K562 (cell line): ENCODE data around the gene ANKS1B.

ENCODE experiments used
- BCLAF1 ChIP-seq, 2 experiments: fragments of 450-650 bp in 1 of 2; IDR thresholded peaks; 2 replicates each; pipeline ENCODE4 v1.6.1; 2011 to 2017; ENCODE audit warnings: low read depth in 2 of 2, antibody characterized with exemption in 1 of 2, borderline replicate concordance in 1 of 2, low read length in 1 of 2, mild to moderate bottlenecking in 1 of 2, mixed read lengths in 1 of 2; ENCODE audit not compliant: control insufficient read depth in 1 of 2
- BRCA1 ChIP-seq, 2 experiments: fragments of 450-650 bp in 1 of 2; sonication (generic) in 1 of 2; formaldehyde crosslinking in 1 of 2; IDR thresholded peaks; 2 replicates each; pipeline versions ENCODE4 v1.5.0 to v1.6.1; 2017 to 2020; ENCODE audit warnings: mild to moderate bottlenecking in 1 of 2, missing genetic modification reagents in 1 of 2
- BRF1 ChIP-seq: IDR thresholded peaks from 3 replicates; pipeline ENCODE4 v1.6.1; 2011; ENCODE audit warnings: borderline replicate concordance, mild to moderate bottlenecking; ENCODE audit not compliant: insufficient read length; ENCODE audit errors: extremely low read depth
- CEBPZ ChIP-seq: fragments of 150-350 bp; IDR thresholded peaks from 2 replicates; pipeline ENCODE4 v1.6.1; 2014; ENCODE audit warnings: low read depth, mild to moderate bottlenecking, low read length, borderline replicate concordance
- CTCF ChIP-seq, 3 experiments: IDR thresholded peaks in 2 of 3; conservative IDR thresholded peaks in 1 of 3; 2 replicates each; pipeline ENCODE4 v1.5.1; 2011 to 2012; ENCODE audit warnings: low read length in 3 of 3, mild to moderate bottlenecking in 3 of 3, control low read depth in 2 of 3, improper control_type of control experiment in 1 of 3, inconsistent platforms in 1 of 3, low read depth in 1 of 3, mixed read lengths in 1 of 3, moderate library complexity in 1 of 3; ENCODE audit not compliant: insufficient read depth in 2 of 3
- E2F6 ChIP-seq, 2 experiments: IDR thresholded peaks; 2 replicates each; pipeline ENCODE4 v1.6.1; 2011; ENCODE audit warnings: borderline replicate concordance in 1 of 2, control low read depth in 1 of 2, low read depth in 1 of 2, low read length in 1 of 2, mild to moderate bottlenecking in 1 of 2, mixed read lengths in 1 of 2, moderate library complexity in 1 of 2; ENCODE audit not compliant: insufficient read depth in 1 of 2, insufficient read length in 1 of 2, poor library complexity in 1 of 2, severe bottlenecking in 1 of 2; ENCODE audit errors: extremely low read depth in 1 of 2
- ELK1 ChIP-seq: sonication (generic); formaldehyde crosslinking; IDR thresholded peaks from 2 replicates; pipeline ENCODE4 v1.8.1; 2022; ENCODE audit warnings: missing genetic modification reagents
- EZH2 ChIP-seq: IDR thresholded peaks from 2 replicates; pipeline ENCODE4 v1.6.1; 2012; ENCODE audit warnings: low read depth, mild to moderate bottlenecking, inconsistent platforms, low read length, borderline replicate concordance
- HCFC1 ChIP-seq: IDR thresholded peaks from 2 replicates; pipeline ENCODE4 v1.6.1; 2012; ENCODE audit warnings: low read depth, low read length, improper control_type of control experiment
- POLR2A ChIP-seq: fragments of 450-650 bp; conservative IDR thresholded peaks from 2 replicates; pipeline ENCODE4 v1.6.1; 2016
- TBP ChIP-seq: optimal IDR thresholded peaks from 2 replicates; pipeline ENCODE3; 2011; ENCODE audit warnings: low read depth, low read length, improper control_type of control experiment
- ZBTB11 ChIP-seq, 3 experiments: fragments of 200-800 bp in 1 of 3; fragments of 250-450 bp in 1 of 3; fragments of 450-650 bp in 1 of 3; sonication (Bioruptor Pico) in 1 of 3; sonication (Bioruptor generic) in 1 of 3; formaldehyde crosslinking in 1 of 3; IDR thresholded peaks; 2 replicates each; pipeline versions ENCODE4 v1.6.1 to v1.8.0; 2016 to 2022; ENCODE audit warnings: mild to moderate bottlenecking in 2 of 3, missing genetic modification characterization in 2 of 3, missing compliant biosample characterization in 1 of 3, moderate library complexity in 1 of 3
- ZKSCAN1 ChIP-seq: fragments of 150-350 bp; IDR thresholded peaks from 2 replicates; pipeline ENCODE4 v1.6.1; 2016; ENCODE audit warnings: low read depth, low read length
- ZNF217 ChIP-seq: sonication (generic); formaldehyde crosslinking; IDR thresholded peaks from 2 replicates; pipeline ENCODE4 v1.8.0; 2022; ENCODE audit warnings: mild to moderate bottlenecking, missing genetic modification reagents

GRCh38 chr12:98968896-98969295, 1015.8 kb downstream of the ANKS1B start:
- TF ChIP-seq CTCF (IDR thresholded peaks at IDR 0.05 in 2 of 3, conservative IDR thresholded peaks at IDR 0.05 in 1 of 3; ENCODE audit: insufficient read depth in 2 of 3, low read depth in 1 of 3, low read length in 3 of 3) (no peak), CEBPZ (no peak), ELK1 (CRISPR knock-in tag) (no peak), BRF1 (no peak), TBP (no peak), ZBTB11 (CRISPR knock-in tag; IDR thresholded peaks at IDR 0.05) (no peak), BCLAF1 (IDR thresholded peaks at IDR 0.05; ENCODE audit: borderline replicate concordance in 1 of 2, control insufficient read depth in 1 of 2, low read depth in 2 of 2, low read length in 1 of 2) (no peak), ZKSCAN1 (no peak), POLR2A (no peak), ZNF217 (CRISPR knock-in tag) (no peak), BRCA1 (IDR thresholded peaks at IDR 0.05) (no peak), BRCA1 (CRISPR knock-in tag; IDR thresholded peaks at IDR 0.05) (no peak), HCFC1 (no peak), EZH2 (no peak), E2F6 (IDR thresholded peaks at IDR 0.05; ENCODE audit: borderline replicate concordance in 1 of 2, extremely low read depth in 1 of 2, insufficient read depth in 1 of 2, insufficient read length in 1 of 2, low read depth in 1 of 2, low read length in 1 of 2, poor library complexity in 1 of 2, severe bottlenecking in 1 of 2) (no peak)
